Natural killer cell treated with Interleukin-12 subunit alpha and Interleukin-12 subunit beta and Interleukin-15 and Interleukin-18, amount 100 ng/mL, for 72 hours (primary cell): ENCODE results near the gene SMCO4. TPM values are rescaled to one million over a fixed set of nuclear protein-coding genes. Genes with fewer than 3 reads are reported as not detected.

ENCODE experiments used
- total RNA-seq, 2 donors: library from RNA; stranded (reverse); gene quantifications; one replicate each; pipeline ENCODE4 v1.2.3, GENCODE V29; 2022

The SMCO4 gene
- total RNA-seq, 2 donors from 2014 or later, result 12.7 to 17.9 TPM

Other genes with a start within 250 kb of the SMCO4 start
- gene DEUP1, start 212.6 kb downstream of the SMCO4 start, total RNA-seq, result not detected
- gene CEP295, start 118.3 kb upstream of the SMCO4 start, total RNA-seq, result 10 to 100 TPM; 19.2 to 54.3 TPM
- gene TAF1D, start 198.1 kb upstream of the SMCO4 start, total RNA-seq, result 100 to 1,000 TPM; 146 to 329 TPM
- gene C11orf54, start 198.3 kb upstream of the SMCO4 start, total RNA-seq, result 10 to 100 TPM; 19.6 to 25.5 TPM
- 10 to 100 TPM; 47.7 to 60.6 TPM for gene MED17, start 240.9 kb upstream of the SMCO4 start, total RNA-seq